SK-N-SH (cell line): ENCODE measurements around the gene CPM. TPM values are rescaled to one million over a fixed set of nuclear protein-coding genes. Genes with fewer than 3 reads are reported as not detected.

Experiments
- CTCF ChIA-PET: fragments of 300-600, 350-600 bp; formaldehyde crosslinking; extraction: SDS; loops from one replicate; lab custom pipeline; 2021; lab: Yijun Ruan, JAX
- POLR2A ChIA-PET: fragments of 350-600 bp; sonication (Branson Sonifier 250); formaldehyde crosslinking; extraction: SDS; loops from one replicate; lab custom pipeline; 2020; ENCODE audit warnings: antibody characterized with exemption, inconsistent platforms; lab: Yijun Ruan, JAX
- DNase-seq: peaks from one replicate; pipeline ENCODE4 v3.0.0; 2012
- H2AFZ ChIP-seq: fragments of 200-600 bp; sonication (generic); 2 replicates; pipeline ENCODE4 v1.8.1; 2016; ENCODE audit warnings: antibody characterized with exemption, mild to moderate bottlenecking, low read depth
- H3F3A ChIP-seq: fragments of 200-600 bp; sonication (generic); replicated peaks from 2 replicates; pipeline ENCODE3; 2016; ENCODE audit warnings: antibody characterized with exemption, mild to moderate bottlenecking; ENCODE audit not compliant: insufficient read depth
- H3K27ac ChIP-seq, 2 experiments: fragments of 200-500 bp in 1 of 2; fragments of 200-600 bp in 1 of 2; sonication (Bioruptor generic) in 1 of 2; sonication (generic), shearing (Covaris generic) in 1 of 2; 2 replicates each; pipeline versions ENCODE4 v1.5.1 to v1.6.1; 2014 to 2016; ENCODE audit warnings: low read depth in 2 of 2, inconsistent platforms in 1 of 2, low read length in 1 of 2, mild to moderate bottlenecking in 1 of 2, mixed read lengths in 1 of 2
- H3K27me3 ChIP-seq: fragments of 200-600 bp; sonication (generic), shearing (Covaris generic); 2 replicates; pipeline ENCODE4 v1.6.1; 2016; ENCODE audit warnings: mixed run types; ENCODE audit not compliant: insufficient read depth
- H3K36me3 ChIP-seq, 2 experiments: fragments of 200-500 bp in 1 of 2; fragments of 200-600 bp in 1 of 2; sonication (Bioruptor generic) in 1 of 2; sonication (generic) in 1 of 2; replicated peaks in 1 of 2; 2 replicates each; pipeline versions ENCODE3 to v1.5.1; 2014 to 2016; ENCODE audit warnings: low read length in 1 of 2, mild to moderate bottlenecking in 1 of 2; ENCODE audit not compliant: insufficient read depth in 2 of 2, control insufficient read depth in 1 of 2
- H3K4me1 ChIP-seq, 2 experiments: fragments of 200-500 bp in 1 of 2; fragments of 200-600 bp in 1 of 2; sonication (Bioruptor generic) in 1 of 2; sonication (generic), shearing (Covaris generic) in 1 of 2; 2 replicates each; pipeline versions ENCODE4 v1.5.1 to v1.6.1; 2014 to 2016; ENCODE audit warnings: low read depth in 1 of 2, low read length in 1 of 2, mixed run types in 1 of 2; ENCODE audit not compliant: insufficient read depth in 2 of 2, control insufficient read depth in 1 of 2
- H3K4me2 ChIP-seq: fragments of 200-600 bp; sonication (generic), shearing (Covaris generic); 2 replicates; pipeline ENCODE4 v1.6.1; 2017; ENCODE audit warnings: mixed run types
- H3K4me3 ChIP-seq, 2 experiments: fragments of 200-500 bp in 1 of 2; fragments of 200-600 bp in 1 of 2; sonication (Bioruptor generic) in 1 of 2; sonication (generic), shearing (Covaris generic) in 1 of 2; 2 replicates each; pipeline versions ENCODE4 v1.5.1 to v1.8.1; 2014 to 2016; ENCODE audit warnings: low read depth in 2 of 2, inconsistent platforms in 1 of 2, low read length in 1 of 2, mild to moderate bottlenecking in 1 of 2, mixed read lengths in 1 of 2, moderate library complexity in 1 of 2
- H3K79me2 ChIP-seq: fragments of 200-600 bp; sonication (generic); 2 replicates; pipeline ENCODE4 v1.8.1; 2017; ENCODE audit warnings: mild to moderate bottlenecking; ENCODE audit not compliant: insufficient read depth
- H3K9ac ChIP-seq: fragments of 200-600 bp; sonication (generic); 2 replicates; pipeline ENCODE4 v1.6.1; 2017; ENCODE audit warnings: mixed run types
- H3K9me2 ChIP-seq: fragments of 200-600 bp; sonication (generic); 2 replicates; pipeline ENCODE4 v1.6.1; 2017; ENCODE audit warnings: mixed run types
- H3K9me3 ChIP-seq: fragments of 200-600 bp; sonication (generic); 2 replicates; pipeline ENCODE4 v1.6.1; 2017; ENCODE audit warnings: mixed run types, mild to moderate bottlenecking, moderate library complexity
- H4K20me1 ChIP-seq: fragments of 200-600 bp; sonication (generic); 2 replicates; pipeline ENCODE4 v1.6.1; 2017; ENCODE audit warnings: mild to moderate bottlenecking, mixed run types; ENCODE audit not compliant: insufficient read depth
- CHD2 ChIP-seq: fragments of 150-350 bp; IDR thresholded peaks from 2 replicates; pipeline ENCODE4 v1.6.1; 2018; ENCODE audit warnings: low read length; ENCODE audit not compliant: partially characterized antibody
- CTCF ChIP-seq: fragments of 200-600 bp; sonication (generic); IDR thresholded peaks from 2 replicates; pipeline ENCODE4 v1.6.1; 2017; ENCODE audit warnings: antibody characterized with exemption, mild to moderate bottlenecking, moderate library complexity
- ELF1 ChIP-seq: IDR thresholded peaks from 2 replicates; pipeline ENCODE4 v1.4.0; 2012
- FOSL2 ChIP-seq: IDR thresholded peaks from 2 replicates; pipeline ENCODE4 v1.4.0; 2012; ENCODE audit warnings: low read depth, mild to moderate bottlenecking, moderate library complexity, borderline replicate concordance
- FOXJ3 ChIP-seq: sonication (generic); formaldehyde crosslinking; IDR thresholded peaks from 2 replicates; pipeline ENCODE4 v1.5.1; 2020; ENCODE audit warnings: mild to moderate bottlenecking, missing genetic modification reagents
- FOXM1 ChIP-seq: IDR thresholded peaks from 2 replicates; pipeline ENCODE4 v1.4.0; 2012; ENCODE audit warnings: low read depth, mild to moderate bottlenecking
- IRF3 ChIP-seq: fragments of 150-350 bp; IDR thresholded peaks from 2 replicates; pipeline ENCODE4 v1.6.1; 2016; ENCODE audit warnings: mild to moderate bottlenecking, low read depth, low read length
- MEF2A ChIP-seq: IDR thresholded peaks from 2 replicates; pipeline ENCODE4 v1.4.0; 2012; ENCODE audit warnings: low read depth, borderline replicate concordance
- MXI1 ChIP-seq: IDR thresholded peaks from 2 replicates; pipeline ENCODE4 v1.6.1; 2012; ENCODE audit warnings: mild to moderate bottlenecking, low read depth, low read length, improper control_type of control experiment
- NFIC ChIP-seq: IDR thresholded peaks from 2 replicates; pipeline ENCODE4 v1.4.0; 2012; ENCODE audit warnings: borderline replicate concordance
- NRF1 ChIP-seq: IDR thresholded peaks from 2 replicates; pipeline ENCODE4 v1.6.1; 2012; ENCODE audit warnings: low read depth, mild to moderate bottlenecking, low read length
- PBX3 ChIP-seq: IDR thresholded peaks from 2 replicates; pipeline ENCODE4; 2012
- POLR2AphosphoS5 ChIP-seq: IDR thresholded peaks from 2 replicates; pipeline ENCODE4 v1.6.1; 2012; ENCODE audit warnings: low read depth, low read length
- RAD21 ChIP-seq: IDR thresholded peaks from 2 replicates; pipeline ENCODE4 v1.6.1; 2012; ENCODE audit warnings: mild to moderate bottlenecking, low read length
- RCOR1 ChIP-seq: fragments of 150-350 bp; IDR thresholded peaks from 2 replicates; pipeline ENCODE4 v1.6.1; 2017; ENCODE audit warnings: antibody characterized with exemption, low read length
- USF2 ChIP-seq: fragments of 150-350 bp; IDR thresholded peaks from 2 replicates; pipeline ENCODE4 v1.6.1; 2017; ENCODE audit warnings: antibody characterized with exemption, low read length, low read depth, borderline replicate concordance
- YY1 ChIP-seq: IDR thresholded peaks from 2 replicates; pipeline ENCODE4 v1.4.0; 2012; ENCODE audit warnings: low read depth, mild to moderate bottlenecking
- ZBTB33 ChIP-seq: IDR thresholded peaks from 2 replicates; pipeline ENCODE4 v1.4.0; 2012; ENCODE audit warnings: low read depth, borderline replicate concordance
- WGBS: methylation state at CpG from one replicate; pipeline ENCODE4 v1.1.6; 2017; ENCODE audit warnings: low lambda C conversion rate; 5-methylcytosine and 5-hydroxymethylcytosine counted together
- polyA plus RNA-seq, 3 experiments: library from polyadenylated mRNA; depleted of rRNA; stranded (reverse); fragments of >200 nt; gene quantifications; 2 replicates each; pipeline ENCODE4 v1.2.3, GENCODE V29; 2012

Gene CPM
- polyA plus RNA-seq, 1 of the 3 experiments (the other 2 are of a cell fraction), result 10.8 TPM

- CTCF ChIA-PET, result no interaction called here
- DNase-seq, result no peak
- Histone ChIP-seq H3K9ac (no peak overlapping the region), H2AFZ (no peak overlapping the region), H3K79me2 (no peaks in the 10 kb centered on the region)
- no peak for TF ChIP-seq RCOR1
- TF ChIP-seq ZBTB33, result no peak
- TF ChIP-seq, all 33 proteins: peak for 0
- POLR2A ChIA-PET, result no interaction called here
- Histone ChIP-seq H3K27me3 (no peaks in the 10 kb centered on the region), H3K4me1 (no peaks in the 10 kb centered on the region), H3F3A (peaks cover 10% of the 10 kb centered on the region), H3K4me3 (no peak overlapping the region), H3K4me2 (no peak overlapping the region), H3K9me3 (no peaks in the 10 kb centered on the region), H3K27ac (no peak overlapping the region), H3K36me3 (no peaks in the 10 kb centered on the region), H3K9me2 (no peaks in the 10 kb centered on the region), H4K20me1 (no peaks in the 10 kb centered on the region)
- 54% methylated on average over 9 of the region's 9 CpGs for WGBS
These were observed 13.3 kb downstream of the CPM start for GRCh38 chr12:68919581-68920239.

GRCh38 chr12:68918960-68919359 is 14.0 kb downstream of the CPM start:
- Histone ChIP-seq H2AFZ (no peak overlapping the region), H3K4me2 (no peak overlapping the region), H3K27me3 (no peaks in the 10 kb centered on the region), H3K27ac (no peak overlapping the region), H3K36me3 (no peaks in the 10 kb centered on the region), H3K4me3 (no peak overlapping the region), H3K4me1 (no peaks in the 10 kb centered on the region), H3K79me2 (no peaks in the 10 kb centered on the region), H3K9me2 (no peaks in the 10 kb centered on the region), H4K20me1 (no peaks in the 10 kb centered on the region), H3F3A (peaks cover 17% of the 10 kb centered on the region), H3K9me3 (no peaks in the 10 kb centered on the region), H3K9ac (no peak overlapping the region)
- ChIA-PET CTCF (no interaction called here), POLR2A (no interaction called here)
- no peak for DNase-seq
- 3% methylated on average over 1 of the region's 1 CpG for WGBS
- TF ChIP-seq RAD21 (no peak), POLR2AphosphoS5 (no peak), ELF1 (no peak), CTCF (no peak), YY1 (no peak), NRF1 (no peak), MEF2A (no peak), PBX3 (no peak), FOXM1 (no peak), FOSL2 (no peak), RCOR1 (no peak), CHD2 (no peak), NFIC (no peak), USF2 (no peak), IRF3 (no peak), FOXJ3 (CRISPR knock-in tag) (no peak), MXI1 (no peak)
